ENCODE data around the gene PRKAG2.
"Not testable (repeated sequence)": the region's sequence is repeated elsewhere in the genome, so short reads cannot be mapped to it uniquely, and the experiment has no call there.

Gene PRKAG2

DNA sequence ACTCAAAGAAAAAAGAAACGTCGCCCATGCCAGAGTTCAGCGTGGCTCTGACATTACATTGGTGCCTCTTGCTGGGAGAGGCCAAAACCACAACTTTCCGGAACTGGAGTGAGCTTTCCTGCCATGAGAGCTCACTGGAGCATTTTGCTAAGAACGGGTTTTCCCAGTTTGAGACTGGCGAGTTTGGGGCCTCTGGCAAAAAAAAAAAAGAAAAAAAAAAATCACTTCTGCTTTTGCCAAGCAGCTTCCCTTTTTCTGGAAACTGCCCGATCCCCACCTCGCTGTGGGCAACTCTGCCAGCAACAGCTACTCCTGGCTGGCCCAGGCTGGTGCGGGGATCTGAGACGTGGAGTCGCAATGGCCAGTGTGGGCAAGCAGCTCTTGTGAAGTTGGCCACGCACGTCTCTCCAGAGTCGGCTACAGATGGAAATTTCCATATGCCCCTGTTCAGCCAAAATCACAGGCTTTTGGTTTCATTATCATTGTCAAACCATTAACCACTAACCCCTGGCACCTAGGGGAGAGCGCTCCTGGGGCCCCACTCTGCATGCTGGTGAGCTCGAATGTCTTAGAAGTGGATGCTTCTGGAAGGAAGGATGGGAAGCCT, 25.7 kb downstream of the PRKAG2 start:
- DNase-seq (ENCODE audit: low read depth) = no peak

DNA sequence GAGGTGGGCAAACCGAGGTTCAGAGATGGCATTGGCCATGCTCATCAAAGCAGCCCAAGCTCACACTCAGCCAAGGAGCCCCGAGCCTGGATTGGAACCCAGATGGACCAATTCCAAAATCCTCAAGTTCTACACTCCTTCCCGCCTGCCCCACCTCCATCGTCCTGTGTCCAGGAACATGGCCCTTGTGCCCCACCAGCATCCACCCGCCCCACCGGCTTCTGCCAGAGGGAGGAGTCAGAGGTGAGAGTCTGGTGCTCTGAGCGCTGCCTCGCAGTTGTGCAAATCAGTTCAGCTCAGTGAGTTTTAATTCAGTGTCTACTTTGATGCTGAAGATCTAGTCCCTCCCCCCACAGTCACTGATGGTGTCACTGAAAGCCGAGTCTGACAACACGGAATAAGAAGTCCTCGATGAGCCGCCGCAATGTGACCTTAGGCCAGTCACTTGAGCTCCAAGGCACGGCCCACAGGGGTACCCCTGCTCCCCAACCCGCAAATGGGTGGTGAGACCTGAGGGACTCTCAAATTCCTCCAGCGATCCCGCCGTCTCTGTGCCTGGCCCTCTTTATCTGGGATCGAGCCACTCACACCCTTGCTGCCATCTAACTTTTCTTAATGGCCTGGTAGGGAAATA, 26.3 kb downstream of the PRKAG2 start:
- DNase-seq (ENCODE audit: low read depth) = no peak

DNA sequence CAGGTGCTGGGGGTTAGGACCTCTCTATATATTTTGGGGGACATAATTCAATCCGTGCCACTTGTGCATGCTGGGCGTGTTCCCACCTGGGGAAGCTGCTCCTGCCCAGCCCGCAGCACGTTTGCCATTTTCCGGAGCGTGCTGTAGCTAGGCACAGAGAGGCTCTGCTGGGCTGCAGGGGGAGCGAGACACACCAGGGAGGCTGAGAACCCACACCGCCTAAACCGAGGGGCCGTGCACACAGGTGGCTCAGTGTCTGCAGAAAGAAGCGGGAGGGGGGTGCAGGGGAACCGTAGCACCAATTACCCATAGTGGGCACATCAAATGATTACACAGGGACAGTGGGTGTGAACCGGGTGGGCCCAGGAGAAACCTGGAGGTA, 27.0 kb downstream of the PRKAG2 start:
- no peak for DNase-seq (ENCODE audit: low read depth)

DNA sequence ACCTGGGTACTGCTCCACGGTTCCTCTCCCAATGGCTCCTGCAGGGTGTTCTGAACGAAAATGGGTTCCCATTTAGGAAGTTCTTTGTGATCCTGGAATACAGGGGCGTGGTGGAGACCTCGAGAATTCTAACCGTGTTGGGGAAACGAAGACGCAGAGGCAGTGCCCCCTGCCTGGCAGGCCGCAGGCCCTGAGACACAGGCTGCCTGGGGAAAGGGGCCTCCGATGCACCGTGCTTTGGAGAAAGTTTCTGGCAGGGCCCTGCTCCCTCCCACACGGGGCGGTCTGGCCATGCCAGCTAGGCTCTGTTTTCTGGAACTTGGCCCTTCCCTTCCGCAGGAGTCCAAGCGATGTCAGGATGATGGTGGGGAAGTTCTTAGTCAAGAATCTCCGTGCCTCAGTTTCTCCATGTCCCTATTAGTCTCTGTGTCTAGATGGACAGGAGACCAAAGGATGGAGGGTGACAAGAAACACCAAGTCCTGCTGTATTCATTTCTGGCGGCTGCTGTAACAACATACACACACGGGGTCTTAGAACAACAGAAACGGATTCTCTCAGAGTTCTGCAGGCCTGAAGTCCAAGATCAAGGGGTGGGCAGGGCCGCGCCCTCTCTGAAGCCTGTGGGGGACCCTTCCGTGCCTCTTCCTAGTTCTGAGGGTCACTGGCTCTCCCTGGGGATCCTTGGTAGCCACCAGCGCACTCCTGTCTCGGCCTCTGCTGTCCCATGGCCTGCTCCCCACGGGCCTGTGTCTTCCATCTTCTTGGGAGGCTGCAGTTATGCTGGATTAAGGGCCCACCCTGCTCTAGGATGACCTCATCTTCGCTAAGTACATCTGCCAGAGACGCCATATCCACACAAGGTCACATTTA, 27.7 kb downstream of the PRKAG2 start:
- DNase-seq (ENCODE audit: low read depth) = no peak

DNA sequence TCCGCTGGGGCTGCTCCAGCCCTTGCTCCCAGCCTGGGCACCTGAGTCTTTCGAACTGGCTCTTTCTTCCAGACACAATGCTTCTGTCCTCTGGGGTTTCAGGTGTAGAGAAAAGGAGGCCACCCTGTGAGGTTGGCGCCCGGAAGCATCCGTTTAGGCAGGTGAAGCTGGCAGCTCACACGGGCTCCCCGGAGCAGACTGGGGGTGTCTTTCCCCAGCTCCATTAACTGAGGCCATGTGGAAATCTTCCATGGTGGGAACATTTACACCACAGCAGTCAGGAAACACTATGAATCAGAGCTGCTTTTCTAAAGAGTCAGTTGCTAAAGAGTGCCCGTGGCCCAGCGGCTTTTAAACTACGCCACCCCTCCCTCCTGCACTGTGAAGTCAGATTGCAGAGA, 29.2 kb downstream of the PRKAG2 start:
- DNase-seq (ENCODE audit: low read depth) = no peak

DNA sequence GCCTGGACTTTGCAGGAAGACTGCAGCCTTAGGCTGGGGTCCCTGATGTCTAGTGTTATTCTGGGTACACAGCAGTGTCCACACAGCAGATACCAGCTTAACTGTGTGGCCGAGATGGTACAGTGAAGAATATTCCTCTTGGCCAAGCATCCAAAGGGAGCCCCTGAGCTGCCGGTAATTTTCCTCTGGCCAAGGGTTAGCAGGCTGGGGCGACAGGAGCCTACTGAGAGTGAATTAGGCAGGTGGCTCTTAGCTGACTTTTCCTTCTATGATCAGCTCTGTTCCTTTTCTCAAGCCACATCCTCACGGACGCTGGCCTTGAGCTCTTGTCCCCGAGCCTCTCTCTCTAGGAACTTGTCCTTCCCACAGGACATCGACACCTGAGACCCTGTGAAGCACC, 29.8 kb downstream of the PRKAG2 start:
- no peak for DNase-seq (ENCODE audit: low read depth)

DNA sequence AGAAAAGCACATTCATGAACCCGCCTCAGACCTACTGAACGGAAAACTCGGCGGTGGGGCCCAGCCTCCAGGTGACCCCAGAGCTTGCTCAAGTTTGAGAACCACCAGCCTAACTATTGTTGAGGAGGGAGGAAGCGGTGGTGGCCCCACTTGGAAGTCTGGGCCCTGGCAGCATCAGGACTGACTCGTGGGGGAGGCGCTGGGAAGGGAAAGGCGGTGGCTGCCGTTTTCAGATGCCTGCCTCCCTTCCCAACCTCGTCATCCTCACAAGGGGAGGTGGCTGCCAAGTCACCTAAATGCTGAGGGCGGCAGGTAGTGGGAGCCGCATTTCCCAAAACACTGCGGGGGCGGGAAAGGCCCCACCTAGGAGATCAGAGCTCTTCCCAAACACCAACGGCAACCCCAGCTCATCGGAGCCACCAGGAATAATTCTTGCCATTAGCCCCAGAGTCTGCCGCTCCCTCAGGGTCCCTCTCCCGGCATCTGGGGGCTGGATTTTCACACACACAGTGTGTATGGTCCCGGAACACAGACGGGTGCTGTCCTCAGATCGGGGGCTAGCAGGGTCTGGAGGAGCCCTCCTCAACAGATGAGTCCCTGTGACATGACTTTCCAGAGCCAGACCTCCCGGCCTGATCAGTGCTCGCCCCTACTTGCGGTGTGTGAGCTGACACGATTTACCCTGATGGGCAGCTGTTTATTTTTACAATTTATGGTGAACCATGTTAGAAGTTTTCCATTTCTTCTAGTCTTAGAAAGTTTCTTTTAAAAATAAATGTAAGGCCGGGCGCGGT, 31.3 kb downstream of the PRKAG2 start:
- no peak for DNase-seq (ENCODE audit: low read depth)

DNA sequence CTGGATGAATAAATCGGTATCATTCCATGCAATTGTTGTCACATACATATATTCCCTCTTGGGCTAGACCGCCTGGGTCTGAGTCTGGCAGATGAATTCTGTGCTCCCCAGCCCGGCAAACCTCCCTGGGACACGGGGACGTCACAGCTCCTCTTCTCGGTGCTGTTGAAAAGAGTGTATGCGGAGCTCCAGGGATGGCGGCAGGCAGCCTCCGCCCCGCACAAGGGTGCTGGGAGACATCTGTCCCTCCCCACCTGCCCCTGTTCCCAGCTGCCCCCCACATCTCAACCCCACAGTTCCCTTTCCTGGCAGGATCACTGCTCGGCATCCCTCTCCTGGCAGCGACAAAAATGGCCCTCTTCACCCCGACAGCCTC, 32.1 kb downstream of the PRKAG2 start:
- DNase-seq (ENCODE audit: low read depth) = no peak

DNA sequence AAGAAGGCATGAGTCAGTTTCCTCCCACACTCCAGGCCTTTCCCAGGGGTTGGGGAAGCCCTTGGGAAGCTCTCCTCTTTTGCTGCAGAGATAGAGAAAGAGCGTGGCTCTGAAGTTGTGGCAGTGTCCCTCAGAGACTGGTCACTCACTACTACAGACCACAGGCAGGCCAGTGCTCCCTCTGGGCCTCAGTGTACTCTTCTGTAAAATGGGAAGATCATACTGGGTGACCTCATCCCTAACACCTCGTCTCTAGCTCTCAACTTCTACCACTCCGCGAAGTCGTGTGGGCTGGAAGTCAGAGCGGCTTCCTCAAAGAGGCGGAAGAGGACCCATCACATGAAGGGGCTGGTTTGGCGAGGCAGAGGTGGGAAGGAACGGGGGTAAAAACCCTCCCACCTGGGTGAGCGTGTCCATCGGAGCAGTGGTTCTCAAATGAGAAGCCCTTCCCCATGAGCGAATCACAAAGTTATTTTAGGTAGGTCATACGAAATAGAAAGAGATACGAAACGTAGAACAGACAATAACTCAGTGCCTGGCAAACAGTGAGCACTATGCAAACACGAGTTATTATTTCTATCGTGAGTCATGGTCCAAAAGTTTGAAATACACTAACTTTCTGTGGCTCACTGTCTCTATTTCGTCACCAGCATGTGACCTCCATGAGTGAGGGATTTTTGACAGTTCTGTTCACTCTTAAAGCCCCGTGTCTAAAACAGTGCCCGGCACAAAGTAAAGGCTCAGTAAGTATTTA, 32.7 kb downstream of the PRKAG2 start:
- no peak for DNase-seq (ENCODE audit: low read depth)

DNA sequence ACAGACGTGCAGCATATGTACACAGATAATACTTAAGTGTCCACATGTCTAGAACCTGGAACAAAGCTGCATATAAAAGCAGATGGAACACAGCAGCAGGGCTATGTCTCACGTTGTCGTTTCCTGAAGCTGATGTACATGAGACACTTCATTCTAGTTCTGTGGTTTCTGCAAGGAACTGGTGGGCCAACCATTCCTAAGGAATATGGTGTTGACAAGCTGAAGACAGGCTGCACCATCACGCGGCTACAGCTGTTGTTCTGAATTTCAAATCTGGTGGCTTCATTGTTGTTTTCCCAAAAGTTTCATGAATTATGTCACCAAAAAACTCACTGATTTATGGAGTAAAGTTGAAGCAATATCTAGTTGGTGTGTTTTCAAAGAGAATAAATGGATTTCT, 33.7 kb downstream of the PRKAG2 start:
- no peak for DNase-seq (ENCODE audit: low read depth)

DNA sequence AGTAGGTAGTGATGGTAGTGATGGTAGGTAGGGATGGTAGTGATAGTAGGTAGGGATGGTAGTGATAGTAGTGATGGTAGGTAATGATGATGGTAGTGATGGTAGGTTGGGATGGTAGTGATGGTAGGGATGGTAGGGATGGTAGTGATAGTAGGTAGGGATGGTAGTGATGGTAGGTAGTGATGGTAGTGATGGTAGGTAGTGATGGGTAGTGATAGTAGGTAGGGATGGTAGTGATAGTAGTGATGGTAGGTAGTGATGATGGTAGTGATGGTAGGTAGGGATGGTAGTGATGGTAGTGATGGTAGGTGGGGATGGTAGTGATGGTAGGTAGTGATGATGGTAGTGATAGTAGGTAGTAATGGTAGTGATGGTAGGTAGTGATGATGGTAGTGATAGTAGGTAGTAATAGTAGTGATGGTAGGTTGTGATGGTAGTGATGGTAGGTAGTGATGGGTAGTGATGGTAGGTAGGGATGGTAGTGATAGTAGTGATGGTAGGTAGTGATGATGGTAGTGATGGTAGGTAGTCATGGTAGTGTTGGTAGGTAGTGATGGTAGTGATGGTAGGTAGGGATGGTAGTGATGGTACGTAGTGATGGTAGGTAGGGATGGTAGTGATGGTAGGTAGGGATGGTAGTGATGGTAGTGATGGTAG, 35.4 kb downstream of the PRKAG2 start:
- not testable (repeated sequence) for DNase-seq (ENCODE audit: low read depth)

DNA sequence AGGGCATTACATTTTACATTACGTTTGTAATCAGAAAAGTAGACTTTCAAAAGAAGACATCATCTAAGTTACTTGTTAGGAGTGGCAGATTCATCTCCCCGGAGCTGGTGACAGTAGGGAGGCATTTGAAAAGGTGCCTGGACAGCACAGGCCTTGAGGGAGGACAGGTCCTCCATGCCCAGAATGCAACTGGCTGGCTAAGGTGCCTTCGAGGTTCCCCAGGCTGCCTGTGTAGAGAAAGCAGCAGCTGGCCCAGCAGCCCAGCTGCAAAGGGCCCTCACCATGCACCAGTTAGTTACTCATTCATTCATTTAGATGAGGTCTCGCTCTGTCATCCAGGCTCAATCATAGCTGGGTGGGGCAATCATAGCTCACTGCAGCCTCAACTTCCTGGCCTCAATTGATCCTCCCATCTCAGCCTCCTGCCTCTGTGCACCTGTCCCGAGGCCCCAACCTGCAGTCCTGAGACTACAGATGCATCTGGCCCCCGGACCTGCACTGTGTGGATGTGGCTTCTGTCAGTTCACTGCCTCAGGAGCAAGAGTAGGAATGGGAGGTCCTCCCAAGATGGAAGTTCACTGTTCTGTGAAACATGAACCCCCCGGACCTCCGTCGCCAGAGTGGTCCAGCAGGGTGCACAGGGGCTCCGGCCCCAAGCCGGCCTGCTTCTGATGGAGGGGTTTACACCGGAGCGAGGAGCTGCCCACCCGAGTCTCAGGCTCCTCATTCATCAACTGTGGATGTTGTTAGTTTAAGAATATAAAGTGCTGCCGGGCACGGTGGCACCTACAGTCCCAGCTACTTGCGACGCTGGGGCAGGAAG, 36.6 kb downstream of the PRKAG2 start:
- no peak for DNase-seq (ENCODE audit: low read depth)

DNA sequence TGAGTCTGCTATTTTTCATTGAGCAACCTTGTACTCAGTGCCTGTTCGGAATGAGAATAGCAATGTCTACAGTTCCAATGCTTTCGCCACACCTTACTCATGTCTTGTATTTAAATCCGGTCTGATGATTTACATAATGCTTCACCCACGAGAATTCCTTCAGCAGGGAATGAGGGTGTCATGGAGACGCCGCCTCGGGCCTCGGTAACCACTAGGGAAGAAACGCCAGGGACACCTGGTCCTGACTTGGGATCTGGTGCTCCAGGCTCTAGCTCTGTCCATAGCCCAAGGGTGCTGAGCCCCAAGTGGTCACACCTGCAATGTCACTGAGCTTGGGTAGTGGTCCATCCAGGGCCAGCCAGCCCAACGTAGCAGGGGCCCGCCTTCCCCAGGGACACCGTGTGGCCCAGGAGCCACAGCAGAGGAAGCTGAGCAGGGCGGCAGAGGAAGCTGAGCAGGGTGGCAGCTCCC, 37.4 kb downstream of the PRKAG2 start:
- no peak for DNase-seq (ENCODE audit: low read depth)

DNA sequence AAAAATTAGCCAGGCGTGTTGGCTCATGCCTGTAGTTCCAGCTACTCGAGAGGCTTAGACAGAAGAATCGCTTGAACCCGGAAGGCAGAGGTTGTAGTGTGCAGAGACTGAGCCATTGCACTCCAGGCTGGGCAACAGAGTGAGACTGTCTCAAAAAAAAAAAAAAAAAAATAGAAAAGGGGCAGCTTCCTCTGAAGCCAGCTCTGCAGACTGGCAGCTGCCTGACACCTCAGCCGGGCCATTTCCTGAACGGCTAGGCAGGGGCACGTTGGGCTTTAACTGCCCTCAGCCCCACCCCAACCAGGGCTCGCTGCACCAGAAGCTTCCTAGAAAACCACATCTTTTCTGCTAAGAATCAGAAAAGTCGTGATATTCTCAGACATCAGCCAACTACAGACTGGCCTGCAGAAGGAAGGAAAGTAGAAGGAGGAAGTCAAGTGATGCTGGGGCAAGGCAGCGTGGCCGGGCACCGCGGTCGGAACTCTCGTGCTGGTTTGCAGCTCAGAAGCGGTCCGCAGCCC, 38.0 kb downstream of the PRKAG2 start:
- DNase-seq (ENCODE audit: low read depth) = no peak

DNA sequence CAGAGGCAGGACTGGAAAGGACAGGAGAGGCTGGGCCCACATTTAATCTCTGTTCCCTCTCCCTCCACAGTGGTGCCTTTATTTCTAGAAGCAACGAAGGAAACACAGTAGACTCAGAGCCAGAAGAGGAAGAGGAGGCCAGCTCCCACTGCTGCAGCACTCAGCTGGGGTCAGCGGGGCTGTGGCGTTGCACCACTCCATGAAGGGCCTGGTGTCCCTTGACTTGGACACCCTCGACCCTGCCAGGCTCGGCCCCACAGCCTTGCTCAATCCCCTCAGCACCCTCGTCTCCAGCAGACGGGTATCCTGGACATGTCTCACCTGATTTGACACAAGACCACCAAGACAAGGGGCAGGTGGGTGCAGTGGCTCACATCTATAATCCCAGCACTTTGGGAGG, 38.8 kb downstream of the PRKAG2 start:
- no peak for DNase-seq (ENCODE audit: low read depth)

DNA sequence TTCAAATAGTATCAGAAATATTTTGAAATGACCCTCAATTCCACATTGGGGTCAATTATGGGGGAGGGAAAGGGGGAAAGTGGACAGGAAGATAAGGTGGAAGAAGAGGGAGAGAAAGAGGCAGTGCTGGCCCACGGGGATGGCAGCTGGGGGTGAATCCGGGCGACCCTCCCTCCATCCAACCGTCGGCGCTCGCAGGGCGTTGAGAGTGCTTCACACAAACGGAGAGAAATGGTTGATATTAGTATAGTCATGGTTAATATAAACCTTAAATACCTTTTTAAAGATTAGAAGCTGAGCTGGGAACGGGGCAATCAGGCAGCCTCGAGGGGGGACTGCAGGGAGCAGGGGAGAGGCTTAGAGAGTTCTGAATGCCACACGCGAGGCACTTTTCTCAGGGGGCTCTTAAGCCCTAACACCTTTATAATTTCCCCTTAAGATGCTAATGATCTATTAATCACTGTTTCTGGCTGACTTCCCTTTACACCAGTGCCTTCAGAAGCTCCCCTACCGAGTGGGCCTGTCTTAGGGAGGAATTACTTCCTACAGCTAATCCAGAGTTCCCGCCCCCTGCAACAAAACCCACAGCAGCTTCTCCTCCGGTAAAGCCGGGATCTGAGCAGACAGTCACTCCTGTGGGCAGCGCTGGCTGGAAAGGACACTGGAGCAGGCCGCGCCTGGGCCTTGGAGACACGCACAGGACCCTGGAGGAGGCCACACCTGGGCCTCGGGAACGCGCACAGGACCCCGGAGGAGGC, 39.5 kb downstream of the PRKAG2 start:
- no peak for DNase-seq (ENCODE audit: low read depth)

DNA sequence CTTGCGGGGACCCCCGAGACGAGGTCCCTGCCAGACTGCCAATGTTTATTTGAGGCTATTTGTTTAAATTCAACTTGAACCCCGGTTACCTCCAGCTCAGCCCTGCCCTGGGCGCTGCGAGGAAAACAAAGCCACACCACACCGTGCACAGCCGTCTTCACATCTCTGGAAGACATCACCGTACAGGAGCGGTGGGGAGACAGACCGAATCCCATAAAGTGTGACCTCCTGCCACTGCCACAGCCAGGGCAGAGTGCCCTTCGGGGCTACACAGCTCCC, 40.0 kb downstream of the PRKAG2 start:
- no peak for DNase-seq (ENCODE audit: low read depth)

DNA sequence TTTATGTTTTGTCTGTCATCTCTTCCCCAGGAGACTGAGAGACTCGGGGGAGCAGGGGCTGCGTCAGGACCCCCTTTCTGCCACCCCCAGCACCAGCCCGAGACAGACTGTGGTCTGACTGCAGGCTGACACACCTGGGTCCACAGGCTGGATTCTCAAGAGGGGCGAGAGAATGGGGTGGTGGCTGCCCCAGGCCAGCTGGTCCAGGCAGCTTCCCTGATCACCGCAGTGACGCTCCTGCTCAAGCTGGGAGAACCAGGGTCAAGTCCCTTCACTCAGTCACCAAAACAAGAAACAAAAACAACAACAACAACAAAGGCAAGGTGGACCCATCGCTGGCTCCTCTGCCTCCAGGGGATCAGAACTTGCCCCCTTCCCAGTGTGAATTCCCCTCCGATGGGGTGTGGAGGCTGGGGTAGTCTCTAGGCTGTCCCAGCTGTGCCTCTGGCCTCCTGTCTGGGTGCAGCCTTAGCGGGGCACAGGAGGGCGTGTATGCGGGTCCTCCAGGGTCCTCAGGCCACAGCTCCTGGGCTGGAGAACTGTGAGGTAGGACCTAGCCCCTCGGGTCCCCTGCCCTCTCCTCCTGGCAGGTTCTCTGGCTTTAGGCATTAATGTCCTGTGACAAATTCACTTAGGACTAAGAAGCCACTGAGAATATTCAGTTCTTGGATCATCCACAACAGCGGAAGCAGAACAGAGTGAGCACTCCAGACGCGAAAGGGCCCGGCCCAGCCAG, 40.6 kb downstream of the PRKAG2 start:
- DNase-seq (ENCODE audit: low read depth) = no peak

DNA sequence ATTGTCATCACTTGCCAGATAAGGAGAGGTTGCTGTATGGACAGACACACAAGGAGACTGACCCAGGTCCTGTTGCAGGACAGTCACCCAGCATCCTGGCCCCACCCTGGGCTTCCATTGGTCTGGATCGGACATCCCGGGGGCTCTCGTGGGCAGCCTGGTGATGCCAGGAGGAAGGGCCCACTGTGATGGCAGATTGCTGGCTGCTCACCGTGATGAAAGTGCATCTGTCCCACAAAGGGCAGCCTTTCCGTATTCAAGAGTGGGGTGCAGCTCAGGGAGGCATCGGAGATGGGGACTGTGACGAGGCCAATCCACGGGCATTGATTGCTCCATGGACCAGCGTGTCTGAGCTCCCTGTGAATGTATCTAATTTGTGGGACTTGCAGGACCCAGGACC, 41.3 kb downstream of the PRKAG2 start:
- DNase-seq (ENCODE audit: low read depth) = no peak

Data from GM04504 (cell line).